Measurements from ENCODE around the gene PHF21A.

DNA sequence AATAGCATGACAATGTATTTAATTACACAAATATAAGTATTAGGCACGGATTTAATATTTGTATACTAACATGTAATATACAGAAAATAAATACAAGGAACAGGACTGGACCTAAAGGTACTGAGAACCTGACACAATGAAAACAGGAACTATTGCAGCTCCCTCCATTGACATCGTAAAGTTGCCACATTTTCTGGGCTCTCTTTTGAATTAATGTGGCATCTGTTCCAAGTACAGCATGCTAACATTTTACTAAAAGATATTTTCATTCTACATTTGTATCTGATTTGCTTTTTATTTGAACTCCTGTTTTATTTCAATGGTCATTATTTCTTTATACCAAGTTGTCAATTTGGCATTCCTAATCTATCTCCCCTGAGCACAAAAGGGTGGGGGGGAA lies 15.3 kb downstream of the PHF21A start:
- TF ChIP-seq, protein P1, sequence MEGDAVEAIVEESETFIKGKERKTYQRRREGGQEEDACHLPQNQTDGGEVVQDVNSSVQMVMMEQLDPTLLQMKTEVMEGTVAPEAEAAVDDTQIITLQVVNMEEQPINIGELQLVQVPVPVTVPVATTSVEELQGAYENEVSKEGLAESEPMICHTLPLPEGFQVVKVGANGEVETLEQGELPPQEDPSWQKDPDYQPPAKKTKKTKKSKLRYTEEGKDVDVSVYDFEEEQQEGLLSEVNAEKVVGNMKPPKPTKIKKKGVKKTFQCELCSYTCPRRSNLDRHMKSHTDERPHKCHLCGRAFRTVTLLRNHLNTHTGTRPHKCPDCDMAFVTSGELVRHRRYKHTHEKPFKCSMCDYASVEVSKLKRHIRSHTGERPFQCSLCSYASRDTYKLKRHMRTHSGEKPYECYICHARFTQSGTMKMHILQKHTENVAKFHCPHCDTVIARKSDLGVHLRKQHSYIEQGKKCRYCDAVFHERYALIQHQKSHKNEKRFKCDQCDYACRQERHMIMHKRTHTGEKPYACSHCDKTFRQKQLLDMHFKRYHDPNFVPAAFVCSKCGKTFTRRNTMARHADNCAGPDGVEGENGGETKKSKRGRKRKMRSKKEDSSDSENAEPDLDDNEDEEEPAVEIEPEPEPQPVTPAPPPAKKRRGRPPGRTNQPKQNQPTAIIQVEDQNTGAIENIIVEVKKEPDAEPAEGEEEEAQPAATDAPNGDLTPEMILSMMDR (IDR thresholded peaks at IDR 0.05; ENCODE audit: low read depth, low read length), result no peak
- TF ChIP-seq EZH2phosphoT487 (IDR thresholded peaks at IDR 0.05; ENCODE audit: low read depth), result no peak

Measured in OCI-LY3 (cell line).